Coronary artery (tissue), 2 donors: ENCODE data around the gene FBF1.

ENCODE experiments used
- DNase-seq: peaks from one replicate; pipeline ENCODE4 v3.0.0-alpha.2; 2017; ENCODE audit warnings: low spot score
- H3K27ac ChIP-seq, 2 donors: fragments of 200-600 bp; sonication (generic); one replicate each; pipeline ENCODE4 v1.5.1; 2016 to 2019
- H3K4me3 ChIP-seq: fragments of 200-600 bp; sonication (generic); 2 replicates; pipeline ENCODE4 v1.5.1; 2016; ENCODE audit warnings: mild to moderate bottlenecking, moderate library complexity
- TF ChIP-seq, protein P1 (sequence below): fragments of 200-600 bp; sonication (generic); IDR thresholded peaks from one replicate; pipeline ENCODE4 v1.5.1; 2019; ENCODE audit warnings: antibody characterized with exemption

The FBF1 gene

DNA sequence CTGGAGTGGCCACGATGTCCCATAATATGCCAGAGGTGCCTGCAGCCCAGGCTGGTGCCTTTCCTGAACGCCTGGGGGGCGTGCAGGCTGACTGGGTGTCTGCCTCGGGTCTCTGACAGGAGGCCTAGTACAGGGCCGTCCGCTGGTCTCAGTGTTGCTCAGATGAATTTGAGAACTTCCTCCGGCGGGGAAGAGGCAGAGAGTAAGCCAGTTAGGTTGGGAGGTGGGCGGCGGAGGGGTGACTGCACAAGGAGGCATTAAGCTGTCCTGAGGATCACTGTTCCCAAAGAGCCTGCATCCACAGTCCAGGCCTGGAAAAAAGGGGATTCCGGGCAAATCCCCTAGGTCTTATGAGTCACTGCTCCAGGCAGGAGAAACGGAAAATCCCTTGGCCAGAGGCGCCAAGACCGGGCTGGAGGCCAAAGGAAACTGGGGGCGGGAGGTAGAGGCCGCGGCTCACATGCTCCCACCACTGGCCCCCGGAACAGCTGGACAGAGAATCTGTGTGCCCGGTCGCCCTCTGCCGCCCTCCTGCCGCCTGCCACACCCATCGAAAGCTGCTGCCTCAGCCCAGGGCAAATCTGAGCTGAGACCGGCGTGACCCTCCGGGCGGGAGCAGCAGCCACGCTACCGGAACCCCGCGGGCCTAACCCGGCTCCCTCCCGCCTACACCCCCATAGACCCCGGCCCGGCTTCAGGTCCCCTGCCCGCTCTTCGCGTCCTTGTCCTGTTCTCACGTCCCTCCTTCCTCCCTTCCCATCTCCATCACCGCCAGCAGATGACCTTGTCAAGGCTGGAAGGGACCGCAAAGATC lies 63.7 kb downstream of the FBF1 start:
- TF ChIP-seq, protein P1, sequence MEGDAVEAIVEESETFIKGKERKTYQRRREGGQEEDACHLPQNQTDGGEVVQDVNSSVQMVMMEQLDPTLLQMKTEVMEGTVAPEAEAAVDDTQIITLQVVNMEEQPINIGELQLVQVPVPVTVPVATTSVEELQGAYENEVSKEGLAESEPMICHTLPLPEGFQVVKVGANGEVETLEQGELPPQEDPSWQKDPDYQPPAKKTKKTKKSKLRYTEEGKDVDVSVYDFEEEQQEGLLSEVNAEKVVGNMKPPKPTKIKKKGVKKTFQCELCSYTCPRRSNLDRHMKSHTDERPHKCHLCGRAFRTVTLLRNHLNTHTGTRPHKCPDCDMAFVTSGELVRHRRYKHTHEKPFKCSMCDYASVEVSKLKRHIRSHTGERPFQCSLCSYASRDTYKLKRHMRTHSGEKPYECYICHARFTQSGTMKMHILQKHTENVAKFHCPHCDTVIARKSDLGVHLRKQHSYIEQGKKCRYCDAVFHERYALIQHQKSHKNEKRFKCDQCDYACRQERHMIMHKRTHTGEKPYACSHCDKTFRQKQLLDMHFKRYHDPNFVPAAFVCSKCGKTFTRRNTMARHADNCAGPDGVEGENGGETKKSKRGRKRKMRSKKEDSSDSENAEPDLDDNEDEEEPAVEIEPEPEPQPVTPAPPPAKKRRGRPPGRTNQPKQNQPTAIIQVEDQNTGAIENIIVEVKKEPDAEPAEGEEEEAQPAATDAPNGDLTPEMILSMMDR = no peak
- Histone ChIP-seq H3K4me3 (peak overlapping the region; percentile 91), H3K27ac (peak overlapping the region; percentile 96 to 97)
- DNase-seq = peak; percentile 98

DNA sequence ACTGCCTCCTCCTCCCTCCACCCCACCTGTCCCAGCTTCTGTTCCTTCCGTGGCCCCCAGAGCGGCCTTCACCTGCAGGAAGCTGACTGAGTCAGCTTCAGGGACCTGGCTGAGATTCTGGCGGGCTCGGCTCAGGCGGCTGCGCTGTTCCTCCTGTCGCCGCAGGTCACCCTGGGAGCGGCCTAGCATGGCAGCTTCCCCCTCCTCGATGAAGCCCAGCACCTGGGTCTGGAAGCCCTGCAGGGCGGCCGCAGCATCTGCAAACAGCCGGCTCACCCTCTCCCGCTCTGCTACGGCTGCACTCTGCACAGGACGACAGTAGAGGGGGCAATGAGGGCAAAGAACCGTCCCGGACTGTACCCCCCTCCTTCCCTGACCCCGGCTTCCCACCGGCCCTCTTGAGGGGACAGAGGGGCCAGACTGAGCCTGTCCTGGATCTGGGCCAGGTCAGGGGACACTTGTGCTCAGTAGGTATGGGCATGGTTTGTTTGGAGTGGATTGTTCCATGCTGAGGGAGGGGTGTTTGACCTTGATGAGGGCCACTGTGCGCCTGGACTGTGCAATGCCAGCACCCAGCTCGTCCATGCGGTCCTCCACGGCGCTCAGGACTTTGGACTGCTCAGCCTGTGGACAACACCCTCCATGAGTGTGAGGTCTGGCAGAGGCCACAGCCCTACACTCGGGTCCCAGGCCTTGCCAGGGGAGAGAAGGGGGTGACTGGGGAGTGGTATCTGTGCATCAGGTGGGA lies 64.5 kb downstream of the FBF1 start:
- Histone ChIP-seq H3K4me3 (peak overlapping the region; percentile 91), H3K27ac (peak overlapping the region; percentile 96 to 97)
- DNase-seq = no peak
- TF ChIP-seq, protein P1 = no peak

DNA sequence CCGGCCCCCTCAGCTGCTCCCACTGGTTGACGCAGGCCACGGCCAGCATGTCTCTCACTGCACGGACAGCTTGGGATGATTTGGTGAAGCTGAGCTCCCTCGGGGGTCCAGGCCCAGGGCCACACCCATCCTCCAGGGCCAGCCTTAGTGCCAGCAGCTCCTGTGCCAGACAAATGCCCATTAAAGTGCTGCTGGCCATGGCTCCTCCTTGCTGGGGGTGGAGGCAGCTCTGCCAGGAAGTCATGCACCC lies 65.0 kb downstream of the FBF1 start:
- TF ChIP-seq, protein P1 = no peak
- Histone ChIP-seq H3K4me3 (peak overlapping the region; percentile 91), H3K27ac (peak overlapping the region; percentile 96 to 97)
- DNase-seq = no peak

DNA sequence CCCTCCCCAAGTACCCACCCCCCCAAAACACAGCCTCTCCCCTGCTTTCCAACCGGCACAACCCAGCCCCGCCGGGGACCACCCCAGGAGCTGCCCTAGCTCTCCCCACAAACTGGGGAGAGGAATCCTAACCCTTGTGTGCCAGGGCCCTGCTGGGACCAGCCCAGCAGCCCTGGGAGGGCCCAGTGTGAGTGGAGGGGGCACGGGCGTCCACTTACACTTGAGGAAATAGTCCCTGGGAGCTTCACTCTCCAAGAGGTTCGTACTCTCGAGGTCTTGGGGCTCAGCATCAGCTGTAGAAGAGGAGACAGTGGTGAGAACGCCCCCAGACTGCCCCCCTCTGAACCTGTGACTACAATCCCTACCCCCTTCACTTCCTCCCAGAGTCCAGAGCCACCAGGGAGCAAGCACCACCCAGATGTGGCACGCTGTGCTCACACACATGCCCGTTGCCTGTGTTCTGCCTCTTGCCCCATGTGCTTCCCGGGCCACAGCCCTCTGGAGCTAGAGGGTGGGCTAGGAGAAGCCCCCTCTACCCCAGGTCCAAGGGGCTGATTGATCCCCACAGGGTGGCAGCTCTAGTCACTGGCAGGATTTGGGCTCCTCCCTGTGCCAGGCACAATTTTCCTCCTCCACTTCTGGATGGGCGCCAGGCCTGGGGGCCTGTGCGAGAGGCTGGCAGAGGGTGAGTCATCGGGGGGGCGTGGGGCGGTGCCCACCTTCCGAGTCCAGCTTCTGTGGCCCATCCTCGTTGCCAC lies 65.5 kb downstream of the FBF1 start:
- Histone ChIP-seq H3K27ac (peak overlapping the region; percentile 96 to 97), H3K4me3 (peak overlapping the region; percentile 91)
- no peak for DNase-seq
- TF ChIP-seq, protein P1 = no peak

DNA sequence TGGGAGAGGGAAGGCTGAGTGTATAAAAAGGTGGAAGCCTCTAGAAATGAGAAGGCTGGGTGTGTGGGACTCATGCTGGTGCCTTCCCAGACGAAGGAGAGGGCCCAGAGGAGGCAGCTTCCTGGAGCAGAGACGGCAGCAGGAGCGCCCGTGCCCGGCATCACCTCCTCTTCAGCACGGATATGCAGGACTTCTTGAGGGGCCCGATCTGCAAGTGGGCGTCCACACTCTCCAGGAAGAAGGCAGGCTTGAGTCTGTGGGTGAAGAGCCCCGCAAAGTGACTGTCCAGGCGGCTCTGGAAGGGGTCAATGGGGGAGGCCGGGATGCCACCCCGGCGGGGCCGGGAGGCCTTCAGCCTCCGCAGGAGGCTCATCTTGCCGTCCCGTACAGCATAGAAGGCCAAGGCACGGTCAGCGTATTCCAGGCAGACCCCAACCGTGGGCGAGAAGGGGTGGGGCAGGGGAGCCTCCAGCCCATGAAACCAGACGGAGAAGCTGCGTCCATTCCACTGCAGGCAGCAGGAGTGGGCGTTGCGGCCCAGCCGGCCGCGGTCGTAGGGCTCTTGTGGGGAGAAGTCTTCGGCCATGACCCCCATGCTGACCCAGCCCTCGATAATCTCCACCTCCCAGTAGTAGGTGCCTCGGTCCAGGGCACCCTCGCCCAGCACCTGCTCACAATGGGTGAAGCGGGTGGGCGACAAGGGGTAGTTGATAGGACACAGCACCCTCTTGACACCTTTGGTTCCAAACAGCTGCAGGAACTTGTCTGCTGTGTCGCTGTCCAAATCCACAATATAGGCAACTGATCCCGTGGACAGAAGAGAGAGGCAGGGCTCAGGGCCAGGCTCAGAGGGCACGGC lies 66.3 kb downstream of the FBF1 start:
- H3K4me3 ChIP-seq = peak overlapping the region; percentile 91
- no peak for DNase-seq
- H3K27ac ChIP-seq = peak overlapping the region; percentile 96 to 97
- TF ChIP-seq, protein P1 = no peak

DNA sequence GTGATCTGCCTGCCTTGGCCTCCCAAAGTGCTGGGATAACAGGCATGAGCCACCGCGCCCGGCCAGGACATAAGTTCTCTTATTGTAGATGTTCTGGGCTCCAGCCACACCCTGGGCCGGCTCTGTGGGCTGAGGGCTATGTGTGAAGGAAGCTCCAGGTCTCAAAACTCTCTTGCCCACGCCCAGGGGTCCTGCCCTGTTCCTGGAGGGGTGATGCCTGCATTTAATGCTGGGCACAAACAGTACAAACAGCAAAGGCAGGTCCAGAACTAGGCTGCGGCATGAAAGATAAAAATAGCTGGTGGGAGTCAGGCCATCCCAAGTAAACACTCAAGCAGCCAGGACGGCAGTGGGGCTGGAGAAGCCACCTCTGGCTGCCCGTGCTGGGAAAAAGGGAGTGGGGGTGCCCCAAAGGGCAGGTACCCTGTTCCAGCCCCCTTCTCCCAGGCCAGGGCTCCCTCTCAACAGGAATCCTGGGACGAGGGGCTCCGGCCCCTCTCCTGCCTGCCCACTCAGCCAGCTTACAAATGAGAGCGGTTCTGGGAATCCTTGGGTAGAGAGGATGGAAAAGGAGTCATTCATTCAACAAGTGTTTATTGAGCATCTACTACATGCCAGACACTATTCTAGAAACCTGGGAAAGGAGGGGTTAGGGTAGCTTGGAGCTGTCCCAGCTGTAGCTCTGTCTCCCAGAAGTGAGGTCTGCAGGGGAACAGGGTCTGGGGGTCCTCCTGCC lies 67.1 kb downstream of the FBF1 start:
- TF ChIP-seq, protein P1 = no peak
- peak overlapping the region; percentile 96 to 97 for H3K27ac ChIP-seq
- DNase-seq = no peak
- peak overlapping the region; percentile 51 for H3K4me3 ChIP-seq
